Activated CD4-positive, alpha-beta memory T cell treated with anti-CD3 and anti-CD28 coated beads, Interleukin-2, amount 10 ng/mL, durations not matched to agents 7 days and 5 days (primary cell): ENCODE data around the gene AGR3. TPM values are rescaled to one million over a fixed set of nuclear protein-coding genes. Genes with fewer than 3 reads are reported as not detected.

Experiments used
- CTCF ChIA-PET: fragments of 350-600 bp; sonication (Branson Sonifier 250); formaldehyde crosslinking; loops from one replicate; lab custom pipeline; 2021; ENCODE audit warnings: antibody characterized with exemption, inconsistent platforms; lab: Charles Lee
- POLR2A ChIA-PET: fragments of 350-600 bp; sonication (Branson Sonifier 250); formaldehyde crosslinking; loops from one replicate; lab custom pipeline; 2021; ENCODE audit warnings: antibody characterized with exemption; lab: Charles Lee
- DNase-seq: peaks from one replicate; pipeline ENCODE4 v3.0.0-alpha.2; 2020
- H3K27ac Mint-ChIP-seq: one replicate; pipeline ENCODE4 v1.8.0; 2021; ENCODE audit warnings: mild to moderate bottlenecking, mixed read lengths
- H3K27me3 Mint-ChIP-seq: one replicate; pipeline ENCODE4 v1.8.0; 2021; ENCODE audit warnings: mixed read lengths
- H3K36me3 Mint-ChIP-seq: one replicate; pipeline ENCODE4 v1.8.0; 2021; ENCODE audit warnings: low read depth, mixed read lengths
- H3K4me1 Mint-ChIP-seq: one replicate; pipeline ENCODE4 v1.8.0; 2021; ENCODE audit warnings: mixed read lengths
- H3K4me3 Mint-ChIP-seq: one replicate; pipeline ENCODE4 v1.8.0; 2021; ENCODE audit warnings: mild to moderate bottlenecking, mixed read lengths
- H3K9me3 Mint-ChIP-seq: one replicate; pipeline ENCODE4 v1.8.0; 2021; ENCODE audit warnings: mixed read lengths
- total RNA-seq, 2 experiments: library from RNA; stranded (reverse); gene quantifications; one replicate each; pipeline ENCODE4 v1.2.3, GENCODE V29; 2021

Gene AGR3
- total RNA-seq, 2 experiments from 2014 or later = not detected

DNA sequence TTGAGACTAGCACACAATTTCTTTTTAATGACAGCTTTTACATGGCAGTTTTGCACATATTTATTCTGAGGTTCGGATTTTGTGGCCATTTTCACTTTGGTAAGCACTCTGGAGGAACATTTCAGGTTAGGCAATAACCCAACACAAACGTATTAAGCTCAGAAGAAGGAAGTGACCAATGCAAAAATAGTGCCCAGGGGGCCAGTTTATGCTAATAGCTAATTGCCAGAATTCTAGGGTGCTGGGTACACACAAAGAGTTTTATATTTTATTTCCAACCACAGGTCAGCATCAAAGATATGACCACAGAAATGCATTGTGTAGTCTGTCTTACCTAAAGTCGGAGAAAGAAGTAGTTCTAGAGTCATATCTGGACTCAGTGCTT, 68.6 kb downstream of the AGR3 start:
- no peaks in the 10 kb centered on the region for H3K9me3 Mint-ChIP-seq
- peaks cover 18% of the 10 kb centered on the region for H3K27me3 Mint-ChIP-seq
- CTCF ChIA-PET = no interaction called here
- H3K27ac Mint-ChIP-seq = no peak overlapping the region
- POLR2A ChIA-PET = no interaction called here
- no peaks in the 10 kb centered on the region for H3K36me3 Mint-ChIP-seq
- no peak overlapping the region for H3K4me3 Mint-ChIP-seq
- DNase-seq = no peak
- no peaks in the 10 kb centered on the region for H3K4me1 Mint-ChIP-seq

DNA sequence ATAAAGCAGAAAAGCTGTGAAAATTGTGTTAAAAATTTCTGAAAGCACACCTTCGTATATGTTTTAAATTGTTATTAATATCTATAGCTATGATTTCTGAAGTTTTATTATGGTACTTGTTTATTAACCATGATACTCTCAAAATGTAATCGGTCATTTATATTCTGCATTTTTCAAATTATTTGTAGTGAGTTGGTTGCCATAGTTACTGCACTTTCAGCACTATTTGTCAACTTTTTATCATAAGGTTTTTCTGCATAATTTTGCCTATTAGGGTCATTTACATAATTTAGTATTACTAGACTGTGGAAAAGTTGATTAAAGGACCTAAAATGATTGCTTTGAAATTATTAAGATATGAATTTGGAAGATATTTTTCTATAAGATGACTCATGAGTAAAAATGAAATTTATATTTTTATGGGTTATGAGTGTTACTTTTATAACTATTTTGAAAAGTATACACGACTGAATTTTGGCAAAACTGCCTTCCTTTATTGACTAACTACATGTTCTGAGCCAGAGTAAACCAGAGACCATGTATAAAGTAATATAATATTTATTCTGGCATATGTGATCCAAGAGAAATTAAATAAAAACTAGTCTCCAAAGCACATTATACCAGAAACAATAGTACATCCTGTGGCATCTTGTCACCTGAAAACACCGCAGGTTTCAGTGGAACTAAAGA, 69.1 kb downstream of the AGR3 start:
- CTCF ChIA-PET = no interaction called here
- no peak overlapping the region for H3K27ac Mint-ChIP-seq
- peaks cover 24% of the 10 kb centered on the region for H3K27me3 Mint-ChIP-seq
- no peaks in the 10 kb centered on the region for H3K9me3 Mint-ChIP-seq
- no peaks in the 10 kb centered on the region for H3K4me1 Mint-ChIP-seq
- POLR2A ChIA-PET = no interaction called here
- no peak for DNase-seq
- no peaks in the 10 kb centered on the region for H3K36me3 Mint-ChIP-seq
- H3K4me3 Mint-ChIP-seq = no peak overlapping the region

DNA sequence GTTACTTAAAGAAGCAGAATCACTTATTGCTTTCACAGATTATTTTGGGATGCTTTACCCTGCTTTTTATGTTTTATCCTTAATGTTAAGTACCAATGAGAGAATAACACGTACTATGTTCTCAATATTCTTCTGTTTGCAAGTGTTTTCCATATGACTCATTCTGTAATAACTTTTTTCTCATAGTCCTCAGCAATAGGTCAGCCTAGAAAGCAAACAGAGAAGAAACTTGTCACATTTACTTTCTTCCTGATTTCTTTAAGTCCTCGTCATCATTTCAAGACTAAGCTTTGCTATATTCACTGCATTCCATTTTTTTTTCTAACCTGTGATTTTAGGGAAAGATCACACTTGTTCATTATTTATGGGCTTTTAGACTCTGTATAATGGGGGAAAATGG, 70.2 kb downstream of the AGR3 start:
- ChIA-PET POLR2A (no interaction called here), CTCF (no interaction called here)
- no peak overlapping the region for H3K4me3 Mint-ChIP-seq
- H3K27me3 Mint-ChIP-seq = peaks cover 30% of the 10 kb centered on the region
- H3K4me1 Mint-ChIP-seq = no peaks in the 10 kb centered on the region
- no peak overlapping the region for H3K27ac Mint-ChIP-seq
- no peak for DNase-seq
- no peaks in the 10 kb centered on the region for H3K36me3 Mint-ChIP-seq
- no peaks in the 10 kb centered on the region for H3K9me3 Mint-ChIP-seq

DNA sequence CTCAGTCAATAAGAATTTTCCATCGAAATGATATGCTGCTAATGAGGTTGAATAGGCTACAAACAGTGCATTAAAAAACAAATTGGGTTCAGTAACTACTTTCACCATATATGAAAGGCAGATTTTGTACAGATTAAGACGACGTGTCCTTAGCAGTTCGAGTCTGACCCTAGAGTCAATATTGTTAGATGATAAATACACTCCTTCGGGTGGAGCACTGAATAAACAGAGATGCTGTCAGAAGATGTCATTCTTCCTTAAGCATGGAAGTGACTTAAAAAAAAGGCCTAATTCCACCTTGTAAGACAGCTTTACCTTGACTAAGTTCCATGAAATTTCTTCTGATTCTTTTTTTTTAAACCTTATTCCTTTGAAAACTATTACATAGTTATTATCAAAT, 71.2 kb downstream of the AGR3 start:
- Mint-ChIP-seq H3K27me3 (peaks cover 31% of the 10 kb centered on the region), H3K36me3 (no peaks in the 10 kb centered on the region), H3K9me3 (no peaks in the 10 kb centered on the region), H3K27ac (no peak overlapping the region), H3K4me3 (no peak overlapping the region), H3K4me1 (no peaks in the 10 kb centered on the region)
- CTCF ChIA-PET = interaction anchor here (1.2 kb wide), 1 partner anchor 9 kb away, joined by 3 read pairs; no protein-coding TSS in a partner anchor
- POLR2A ChIA-PET = no interaction called here
- DNase-seq = no peak

DNA sequence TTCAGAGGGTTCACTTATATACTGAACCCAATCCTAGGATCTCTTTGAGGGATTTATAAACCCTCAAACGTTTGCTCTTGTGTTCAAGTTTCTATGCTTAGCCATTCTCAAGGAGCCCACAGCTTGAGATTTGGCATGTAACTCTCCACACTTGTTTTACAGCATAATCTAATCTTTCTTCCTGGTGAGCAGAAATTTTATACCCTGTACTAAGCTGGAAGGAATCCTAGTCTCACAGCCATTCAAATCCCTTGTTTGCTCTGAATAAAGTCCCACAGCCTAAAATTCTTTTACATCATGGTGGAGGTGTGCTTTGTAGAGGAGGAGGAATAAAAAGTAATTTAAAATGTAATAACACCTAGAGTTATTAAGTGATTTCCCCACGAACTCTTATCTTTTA, 71.7 kb downstream of the AGR3 start:
- H3K36me3 Mint-ChIP-seq = no peaks in the 10 kb centered on the region
- ChIA-PET CTCF (interaction anchor here (1.2 kb wide), 1 partner anchor 9 kb away, joined by 3 read pairs; no protein-coding TSS in a partner anchor), POLR2A (no interaction called here)
- H3K9me3 Mint-ChIP-seq = no peaks in the 10 kb centered on the region
- no peak overlapping the region for H3K4me3 Mint-ChIP-seq
- peaks cover 35% of the 10 kb centered on the region for H3K27me3 Mint-ChIP-seq
- no peak overlapping the region for H3K27ac Mint-ChIP-seq
- H3K4me1 Mint-ChIP-seq = no peaks in the 10 kb centered on the region
- no peak for DNase-seq

Other genes with a start within 250 kb of the AGR3 start
- 10 to 100 TPM; 11.7 to 12.3 TPM for gene ANKMY2, start 236.2 kb downstream of the AGR3 start, total RNA-seq
- 10 to 100 TPM; 33.4 to 33.6 TPM for gene BZW2, start 235.8 kb downstream of the AGR3 start, total RNA-seq
- gene TSPAN13, start 128.2 kb downstream of the AGR3 start, total RNA-seq = under 1 TPM; 0.40 to 0.48 TPM
- gene AGR2, start 77.0 kb downstream of the AGR3 start, total RNA-seq = not detected